NT2/D1 (cell line): Measurements from ENCODE around the gene DDB1.

ENCODE experiments used
- SUZ12 ChIP-seq: IDR thresholded peaks from 2 replicates; pipeline ENCODE4 v1.6.1; 2011; ENCODE audit not compliant: insufficient read length, insufficient read depth; ENCODE audit errors: extremely low read depth
- YY1 ChIP-seq: IDR thresholded peaks from 2 replicates; pipeline ENCODE4 v1.6.1; 2011; ENCODE audit not compliant: insufficient read length, insufficient read depth

GRCh38 chr11:61334434-61335354 lies 1.8 kb upstream of the DDB1 start:
- TF ChIP-seq YY1 = no peak
- no peak for TF ChIP-seq SUZ12
